Sigmoid colon (tissue), 7 donors: Measurements from ENCODE around the gene AP1G2. TPM values are rescaled to one million over a fixed set of nuclear protein-coding genes. Genes with fewer than 3 reads are reported as not detected.
A peak's percentile ranks its signal among the peaks of the same experiment; 100 is the strongest.

Experiments used
- DNase-seq: peaks from one replicate; pipeline ENCODE4 v3.0.0-alpha.2; 2019
- H3K27ac ChIP-seq, 4 donors: fragments of 200-600 bp; sonication (generic); one replicate each; pipeline ENCODE4 v1.5.1; 2016 to 2019; ENCODE audit warnings: mild to moderate bottlenecking in 1 of 4
- H3K27me3 ChIP-seq, 3 donors: fragments of 200-600 bp; sonication (generic); one replicate each; pipeline ENCODE4 v1.5.1; 2019; ENCODE audit warnings: mild to moderate bottlenecking in 1 of 3
- H3K36me3 ChIP-seq, 4 donors: fragments of 200-600 bp; sonication (generic); one replicate each; pipeline ENCODE4 v1.5.1; 2016 to 2019
- H3K4me1 ChIP-seq, 4 donors: fragments of 200-600 bp; sonication (generic); one replicate each; pipeline ENCODE4 v1.5.1; 2017 to 2019
- H3K4me3 ChIP-seq, 4 donors: fragments of 200-600 bp; sonication (generic); one replicate each; pipeline ENCODE4 v1.5.1; 2017 to 2019; ENCODE audit warnings: mild to moderate bottlenecking in 2 of 4, moderate library complexity in 1 of 4
- H3K9me3 ChIP-seq, 4 donors: fragments of 200-600 bp in 3 of 4; sonication (generic) in 3 of 4; one replicate each; pipeline versions ENCODE4 v1.5.1 to v1.6.1; 2013 to 2019
- CTCF ChIP-seq, 4 experiments: fragments of 450-650 bp in 3 of 4; fragments of 200-600 bp in 1 of 4; IDR thresholded peaks; one replicate each; pipeline ENCODE4 v1.5.1; 2016 to 2019; ENCODE audit warnings: antibody characterized with exemption in 4 of 4, mild to moderate bottlenecking in 3 of 4, moderate library complexity in 2 of 4
- EP300 ChIP-seq, 4 donors: sonication (generic); formaldehyde crosslinking; IDR thresholded peaks; one replicate each; pipeline ENCODE4 v1.6.1; 2017; ENCODE audit warnings: antibody characterized with exemption in 4 of 4
- POLR2A ChIP-seq, 2 donors: fragments of 450-650 bp; IDR thresholded peaks; one replicate each; pipeline ENCODE4 v1.6.1; 2016; ENCODE audit warnings: antibody characterized with exemption in 2 of 2, mild to moderate bottlenecking in 2 of 2, moderate library complexity in 2 of 2
- POLR2AphosphoS5 ChIP-seq, 4 donors: sonication (generic); formaldehyde crosslinking; IDR thresholded peaks; one replicate each; pipeline ENCODE4 v1.6.1; 2017; ENCODE audit warnings: antibody characterized with exemption in 4 of 4
- WGBS, 2 donors: extraction: QIAGEN DNeasy Blood & Tissue Kit; methylation state at CpG; one replicate each; pipeline ENCODE4 v1.1.7; 2013; 5-methylcytosine and 5-hydroxymethylcytosine counted together
- intact Hi-C: fragments of 100-400 bp; cut with DNase I; formaldehyde crosslinking; loops from one replicate; pipeline ENCODE4 v1.15.1; 2023
- polyA plus RNA-seq, 3 donors: library from polyadenylated mRNA; stranded (reverse); fragments of 200-250 nt; gene quantifications; one replicate each; pipeline ENCODE4 v1.2.3, GENCODE V29; 2013
- total RNA-seq, 4 donors: library from RNA; depleted of rRNA; stranded (reverse); fragments of >200 nt; gene quantifications; one replicate each; pipeline ENCODE4 v1.1.0, GENCODE V29; 2016
- donor health status: healthy with polysubstance abuse.
- donor health status: Bipolar disorder and iron deficiency.
- donor health status: healthy.

AP1G2 gene
- total and polyA plus RNA-seq, 7 donors: 16.4 to 124 (median 33.0) TPM

GRCh38 chr14:23513005-23513817 lies 54.4 kb downstream of the AP1G2 start:
- no peaks in the 10 kb centered on the region for H3K27me3 ChIP-seq
- H3K4me3 ChIP-seq: peak overlapping the region in 2 of 4 donors; percentile 26 to 41
- 90 to 91% methylated on average over 25 of the region's 25 CpGs for WGBS, 2 donors
- no peaks in the 10 kb centered on the region for H3K36me3 ChIP-seq
- TF ChIP-seq EP300 (IDR thresholded peaks at IDR 0.05): no peak
- TF ChIP-seq POLR2AphosphoS5 (IDR thresholded peaks at IDR 0.05): peak in 1 of 4 donors; percentile 35
- no peak for TF ChIP-seq POLR2A (IDR thresholded peaks at IDR 0.05)
- TF ChIP-seq CTCF (IDR thresholded peaks at IDR 0.05): no peak
- DNase-seq: peak; percentile 74
- peak overlapping the region in 2 of 4 donors; percentile 56 to 66 for H3K27ac ChIP-seq
- peaks cover 0 to 17% (median 15%) of the 10 kb centered on the region in 4 donors for H3K4me1 ChIP-seq
- intact Hi-C loops: no loop called here
- H3K9me3 ChIP-seq: no peaks in the 10 kb centered on the region

- Histone ChIP-seq H3K9me3 (no peaks in the 10 kb centered on the region), H3K36me3 (no peaks in the 10 kb centered on the region), H3K27ac (peak overlapping the region in 2 of 4 donors; percentile 6 to 66), H3K4me1 (peaks cover 0 to 17% (median 15%) of the 10 kb centered on the region in 4 donors), H3K4me3 (peak overlapping the region in 3 of 4 donors; percentile 26 to 41 (median 35)), H3K27me3 (no peaks in the 10 kb centered on the region)
- intact Hi-C loops: no loop called here
- DNase-seq: no peak
- TF ChIP-seq EP300 (IDR thresholded peaks at IDR 0.05): no peak
- TF ChIP-seq CTCF (IDR thresholded peaks at IDR 0.05): no peak
- TF ChIP-seq POLR2AphosphoS5 (IDR thresholded peaks at IDR 0.05): no peak
- no peak for TF ChIP-seq POLR2A (IDR thresholded peaks at IDR 0.05)
- 48 to 85% methylated on average over 13 of the region's 13 CpGs for WGBS, 2 donors
These were observed 55.4 kb downstream of the AP1G2 start for GRCh38 chr14:23512156-23512555.

Other genes with a start within 250 kb of the AP1G2 start
- 10 to 100 TPM; 38.3 to 71.5 (median 48.3) TPM for gene PABPN1, start 246.3 kb downstream of the AP1G2 start, total RNA-seq
- gene PABPN1, start 246.3 kb downstream of the AP1G2 start, polyA plus RNA-seq: 100 to 1,000 TPM in 1 of 3 donors, 10 to 100 TPM in 2; 69.1 to 137 (median 76.3) TPM
- 10 to 100 TPM; 18.1 to 38.8 (median 26.3) TPM for gene SLC22A17, start 214.9 kb downstream of the AP1G2 start, total RNA-seq
- 10 to 100 TPM in 1 of 3 donors, under 1 TPM in 2; 0.60 to 10.6 (median 0.92) TPM for gene SLC22A17, start 214.9 kb downstream of the AP1G2 start, polyA plus RNA-seq
- 10 to 100 TPM in 3 of 4 donors, 1 to 10 TPM in 1; 10.0 to 19.9 (median 11.5) TPM for gene EFS, start 202.6 kb downstream of the AP1G2 start, total RNA-seq
- gene EFS, start 202.6 kb downstream of the AP1G2 start, polyA plus RNA-seq: 1 to 10 TPM in 2 of 3 donors, under 1 TPM in 1; 0.46 to 3.0 (median 2.9) TPM
- gene IL25, start 195.0 kb downstream of the AP1G2 start, total RNA-seq: not detected
- not detected for gene IL25, start 195.0 kb downstream of the AP1G2 start, polyA plus RNA-seq
- gene CMTM5, start 190.7 kb downstream of the AP1G2 start, total RNA-seq: 1 to 10 TPM; 1.8 to 4.6 (median 3.8) TPM
- 1 to 10 TPM in 1 of 3 donors, not detected in 2; 1.2 TPM for gene CMTM5, start 190.7 kb downstream of the AP1G2 start, polyA plus RNA-seq
- not detected for gene MYH6, start 159.5 kb downstream of the AP1G2 start, total RNA-seq
- gene MYH6, start 159.5 kb downstream of the AP1G2 start, polyA plus RNA-seq: 1 to 10 TPM; 1.5 to 4.9 (median 3.0) TPM
- gene MYH7, start 132.1 kb downstream of the AP1G2 start, total RNA-seq: under 1 TPM in 2 of 4 donors, not detected in 2; under 0.01 to 0.14 TPM
- 10 to 100 TPM in 1 of 3 donors, 1 to 10 TPM in 1, under 1 TPM in 1; 0.28 to 11.6 (median 3.6) TPM for gene MYH7, start 132.1 kb downstream of the AP1G2 start, polyA plus RNA-seq
- 10 to 100 TPM; 23.3 to 46.2 (median 42.7) TPM for gene NGDN, start 98.1 kb downstream of the AP1G2 start, total RNA-seq
- gene NGDN, start 98.1 kb downstream of the AP1G2 start, polyA plus RNA-seq: 10 to 100 TPM; 28.2 to 39.6 (median 28.7) TPM
- 1 to 10 TPM in 2 of 4 donors, under 1 TPM in 2; 0.33 to 1.9 (median 0.98) TPM for gene ZFHX2, start 16.0 kb downstream of the AP1G2 start, total RNA-seq
- gene ZFHX2, start 16.0 kb downstream of the AP1G2 start, polyA plus RNA-seq: under 1 TPM in 2 of 3 donors, not detected in 1; under 0.01 to 0.57 TPM
- 10 to 100 TPM in 3 of 4 donors, 1 to 10 TPM in 1; 8.9 to 30.6 (median 19.4) TPM for gene THTPA, start 11.5 kb downstream of the AP1G2 start, total RNA-seq
- 10 to 100 TPM; 19.2 to 35.4 (median 22.0) TPM for gene THTPA, start 11.5 kb downstream of the AP1G2 start, polyA plus RNA-seq
- 1 to 10 TPM in 3 of 4 donors, under 1 TPM in 1; 0.82 to 3.0 (median 2.1) TPM for gene JPH4, start 11.0 kb upstream of the AP1G2 start, total RNA-seq
- gene JPH4, start 11.0 kb upstream of the AP1G2 start, polyA plus RNA-seq: 1 to 10 TPM in 1 of 3 donors, under 1 TPM in 1, not detected in 1; 0.60 to 1.5 TPM
- not detected for gene DHRS2, start 68.6 kb upstream of the AP1G2 start, total RNA-seq
- gene DHRS2, start 68.6 kb upstream of the AP1G2 start, polyA plus RNA-seq: under 1 TPM in 1 of 3 donors, not detected in 2; 0.54 TPM